Activated T-cell treated with anti-CD3 and anti-CD28 coated beads, Interleukin-2, amount 50 U/mL, for 48 hours (primary cell): ENCODE data around the gene PGP.
"Not testable (repeated sequence)": the region's sequence is repeated elsewhere in the genome, so short reads cannot be mapped to it uniquely, and the experiment has no call there.

Source experiments
- DNase-seq, 2 experiments: peaks; one replicate each; pipeline ENCODE4 v3.0.0-alpha.2; 2020

PGP gene

GRCh38 chr16:2213817-2214718, 572 bp downstream of the PGP start:
- peak in 1 of 2 experiments; percentile 47 for DNase-seq

GRCh38 chr16:2212362-2213324, 2.0 kb downstream of the PGP start:
- no peak for DNase-seq

GRCh38 chr16:2211923-2212347, 2.7 kb downstream of the PGP start:
- no peak for DNase-seq

GRCh38 chr16:2210386-2211365, 4.0 kb downstream of the PGP start, which contains the start of gene BRICD5:
TSS of gene BRICD5 (minus strand) at chr16:2210863. CDS start at chr16:2210833, 30 bp downstream.
- DNase-seq, result no peak

GRCh38 chr16:2210009-2210332, 4.7 kb downstream of the PGP start:
- no peak for DNase-seq

GRCh38 chr16:2209258-2210008, 5.2 kb downstream of the PGP start:
- no peak for DNase-seq

- no peak for DNase-seq
Measured at GRCh38 chr16:2208772-2209171, 5.9 kb downstream of the PGP start.

GRCh38 chr16:2208308-2208707, 6.3 kb downstream of the PGP start:
- DNase-seq, result no peak

- DNase-seq, result no peak
Measured at GRCh38 chr16:2207872-2208271, 6.8 kb downstream of the PGP start.

GRCh38 chr16:2206780-2207433, 7.7 kb downstream of the PGP start:
- no peak for DNase-seq

- DNase-seq, result no peak
Measured at GRCh38 chr16:2206420-2206779, 8.2 kb downstream of the PGP start.

- no peak for DNase-seq
Measured at GRCh38 chr16:2205967-2206313, 8.7 kb downstream of the PGP start.

GRCh38 chr16:2205104-2205966, 9.3 kb downstream of the PGP start, which contains the start of gene MLST8:
TSS of gene MLST8 (plus strand) at chr16:2205454. CDS start at chr16:2206086, 632 bp downstream.
- peak; percentile 92 to 93 for DNase-seq

GRCh38 chr16:2204416-2205103, 10.1 kb downstream of the PGP start:
- peak in 1 of 2 experiments; percentile 34 for DNase-seq

GRCh38 chr16:2203119-2203688, 11.4 kb downstream of the PGP start:
- DNase-seq, result not testable (repeated sequence)

GRCh38 chr16:2200313-2200712, 14.3 kb downstream of the PGP start:
- DNase-seq, result no peak

- DNase-seq, result no peak
Measured at GRCh38 chr16:2199621-2200139, 15.0 kb downstream of the PGP start.

GRCh38 chr16:2199095-2199494, 15.5 kb downstream of the PGP start:
- DNase-seq, result no peak

- no peak for DNase-seq
Measured at GRCh38 chr16:2198283-2198682, 16.4 kb downstream of the PGP start.
